Ovary (tissue), 9 donors: ENCODE data around the gene TMEM35B. TPM values are rescaled to one million over a fixed set of nuclear protein-coding genes. Genes with fewer than 3 reads are reported as not detected.
A peak's percentile ranks its signal among the peaks of the same experiment; 100 is the strongest.

Experiments used
- DNase-seq, 5 donors: peaks; one replicate each; pipeline ENCODE4 v3.0.0-alpha.2; 2019 to 2020
- H3K27ac ChIP-seq, 2 donors: fragments of 200-600 bp; one replicate each; pipeline versions ENCODE4 v1.5.1 to v1.8.0; 2019 to 2022
- H3K27me3 ChIP-seq: fragments of 200-600 bp; one replicate; pipeline ENCODE4 v1.8.0; 2022
- H3K36me3 ChIP-seq: fragments of 200-600 bp; sonication (generic); one replicate; pipeline ENCODE4 v1.5.1; 2019
- H3K4me1 ChIP-seq: one replicate; pipeline ENCODE4 v1.8.1; 2013; ENCODE audit warnings: mild to moderate bottlenecking, moderate library complexity; ENCODE audit not compliant: insufficient read depth
- H3K4me3 ChIP-seq: fragments of 200-600 bp; sonication (generic); one replicate; pipeline ENCODE4 v1.5.1; 2017
- H3K9me3 ChIP-seq, 2 donors: fragments of 200-600 bp in 1 of 2; sonication (generic) in 1 of 2; one replicate each; pipeline versions ENCODE4 v1.5.1 to v1.8.1; 2013 to 2019; ENCODE audit warnings: mild to moderate bottlenecking in 1 of 2, moderate library complexity in 1 of 2
- EP300 ChIP-seq: sonication (generic); formaldehyde crosslinking; IDR thresholded peaks from one replicate; pipeline ENCODE4 v1.6.1; 2017; ENCODE audit warnings: antibody characterized with exemption
- POLR2A ChIP-seq: fragments of 450-650 bp; IDR thresholded peaks from one replicate; pipeline ENCODE4 v1.6.1; 2017; ENCODE audit warnings: antibody characterized with exemption, mild to moderate bottlenecking, moderate library complexity
- WGBS, 3 donors: extraction: QIAGEN DNeasy Blood & Tissue Kit in 1 of 3; methylation state at CpG; one replicate each; pipeline versions ENCODE4 v1.1.5 to v1.1.7; 2013 to 2017; 5-methylcytosine and 5-hydroxymethylcytosine counted together
- intact Hi-C, 4 donors: fragments of 100-400 bp; cut with DNase I; formaldehyde crosslinking; loops; one replicate each; pipeline versions ENCODE4 v1.11.0 to v1.15.1; 2022 to 2023
- polyA plus RNA-seq, 2 donors: library from polyadenylated mRNA; stranded (reverse); fragments of 200-250 nt in 1 of 2; fragments of 350-450 nt in 1 of 2; fragmentation: Illumina TruSeq in 1 of 2; extraction: RNeasy Lipid Tissue Mini Kit (QIAGEN cat#74804) in 1 of 2; gene quantifications; one replicate each; pipeline ENCODE4 v1.2.3, GENCODE V29; 2013 to 2014
- total RNA-seq, 7 donors: library from RNA; depleted of rRNA in 2 of 7; stranded (reverse); fragments of >200 nt in 2 of 7; fragmentation: NEBNext Ultra II Directional in 3 of 7; extraction: Animal tissue kit (Norgen Biotek cat#: 25700) in 3 of 7; gene quantifications; one replicate each; pipeline versions ENCODE4 v1.1.0 to v1.2.4, GENCODE V29; 2016 to 2023
- TF ChIP-seq, protein P1 (sequence below), 3 donors: fragments of 450-650 bp in 2 of 3; fragments of 200-600 bp in 1 of 3; IDR thresholded peaks; one replicate each; pipeline versions ENCODE4 v1.5.1 to v1.8.0; 2016 to 2022; ENCODE audit warnings: antibody characterized with exemption in 3 of 3, mild to moderate bottlenecking in 1 of 3
- donor health status: DM: no; HTN: no; CAD: no; lungs with moderate emphysema.
- donor health status: DM: no; HTN: no; CAD: no.
- donor health status: Bipolar disorder and iron deficiency.
- donor health status: DM: yes; HTN: yes; CAD: no.
- donor health status: DM: no; HTN: no; CAD: no.
- donor health status: DM: yes; HTN: yes; CAD: no.

The TMEM35B gene
- total and polyA plus RNA-seq, 9 donors = 19.6 to 58.7 (median 27.4) TPM

DNA sequence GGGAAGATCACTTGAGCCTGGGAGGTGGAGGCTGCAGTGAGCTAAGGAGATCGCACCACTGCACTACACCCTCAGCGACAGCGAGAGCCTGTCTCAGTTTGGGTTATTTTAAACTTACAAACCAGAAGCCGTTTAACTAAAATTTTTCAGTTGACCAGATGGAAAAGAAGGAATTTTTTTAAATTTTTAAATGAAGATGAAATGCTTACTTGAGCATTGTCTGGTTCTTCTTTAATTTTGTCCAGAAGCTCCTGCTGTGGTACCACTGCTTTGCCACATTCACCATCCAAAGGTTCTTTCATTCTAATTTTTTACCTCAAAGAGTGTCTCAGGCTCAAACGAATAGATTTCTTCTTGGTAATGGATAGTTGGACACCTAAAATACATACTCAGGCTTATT lies 45.2 kb upstream of the TMEM35B start:
- Histone ChIP-seq H3K27me3 (no peaks in the 10 kb centered on the region), H3K4me1 (peaks cover 8% of the 10 kb centered on the region), H3K9me3 (no peaks in the 10 kb centered on the region), H3K36me3 (no peaks in the 10 kb centered on the region), H3K27ac (peak overlapping the region in 1 of 2 donors; percentile 89), H3K4me3 (peak overlapping the region; percentile 70)
- TF ChIP-seq POLR2A (no peak), EP300 (no peak)
- TF ChIP-seq, protein P1, sequence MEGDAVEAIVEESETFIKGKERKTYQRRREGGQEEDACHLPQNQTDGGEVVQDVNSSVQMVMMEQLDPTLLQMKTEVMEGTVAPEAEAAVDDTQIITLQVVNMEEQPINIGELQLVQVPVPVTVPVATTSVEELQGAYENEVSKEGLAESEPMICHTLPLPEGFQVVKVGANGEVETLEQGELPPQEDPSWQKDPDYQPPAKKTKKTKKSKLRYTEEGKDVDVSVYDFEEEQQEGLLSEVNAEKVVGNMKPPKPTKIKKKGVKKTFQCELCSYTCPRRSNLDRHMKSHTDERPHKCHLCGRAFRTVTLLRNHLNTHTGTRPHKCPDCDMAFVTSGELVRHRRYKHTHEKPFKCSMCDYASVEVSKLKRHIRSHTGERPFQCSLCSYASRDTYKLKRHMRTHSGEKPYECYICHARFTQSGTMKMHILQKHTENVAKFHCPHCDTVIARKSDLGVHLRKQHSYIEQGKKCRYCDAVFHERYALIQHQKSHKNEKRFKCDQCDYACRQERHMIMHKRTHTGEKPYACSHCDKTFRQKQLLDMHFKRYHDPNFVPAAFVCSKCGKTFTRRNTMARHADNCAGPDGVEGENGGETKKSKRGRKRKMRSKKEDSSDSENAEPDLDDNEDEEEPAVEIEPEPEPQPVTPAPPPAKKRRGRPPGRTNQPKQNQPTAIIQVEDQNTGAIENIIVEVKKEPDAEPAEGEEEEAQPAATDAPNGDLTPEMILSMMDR (IDR thresholded peaks at IDR 0.05) = no peak
- 71 to 75% (median 74%) methylated on average over 5 of the region's 5 CpGs for WGBS, 3 donors
- intact Hi-C loops = loop anchor here in 1 of 4 donors (5.0 kb wide), 1 partner anchor 162 kb away; the partner anchor contains the start of gene SFPQ
- no peak for DNase-seq

DNA sequence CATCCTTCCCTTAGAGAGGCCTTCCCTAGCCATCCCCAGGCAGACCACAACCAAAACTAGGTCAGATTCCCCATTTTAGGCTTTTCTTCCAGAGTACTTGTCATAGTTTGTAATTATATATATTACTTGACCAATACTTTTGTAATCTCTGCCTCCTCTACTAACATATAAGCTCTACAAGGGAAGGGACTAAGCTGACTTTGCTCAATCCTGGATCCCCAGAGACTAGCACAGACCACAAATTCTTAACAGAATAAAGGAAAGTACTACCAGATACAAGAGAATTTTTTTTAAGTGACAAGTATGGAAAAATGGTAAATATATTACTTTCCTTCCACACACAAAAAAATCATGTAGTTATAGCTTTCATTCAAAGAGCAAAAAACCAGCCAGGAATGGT lies 44.6 kb upstream of the TMEM35B start:
- H3K4me3 ChIP-seq = no peak overlapping the region
- intact Hi-C loops = loop anchor here in 1 of 4 donors (5.0 kb wide), 1 partner anchor 163 kb away; the partner anchor contains the start of gene SFPQ
- TF ChIP-seq POLR2A (no peak), EP300 (no peak)
- TF ChIP-seq, protein P1 (IDR thresholded peaks at IDR 0.05) = no peak
- no peaks in the 10 kb centered on the region for H3K36me3 ChIP-seq
- H3K9me3 ChIP-seq = no peaks in the 10 kb centered on the region
- no peak overlapping the region for H3K27ac ChIP-seq
- H3K4me1 ChIP-seq = peaks cover 8% of the 10 kb centered on the region
- no peak for DNase-seq
- H3K27me3 ChIP-seq = no peaks in the 10 kb centered on the region

DNA sequence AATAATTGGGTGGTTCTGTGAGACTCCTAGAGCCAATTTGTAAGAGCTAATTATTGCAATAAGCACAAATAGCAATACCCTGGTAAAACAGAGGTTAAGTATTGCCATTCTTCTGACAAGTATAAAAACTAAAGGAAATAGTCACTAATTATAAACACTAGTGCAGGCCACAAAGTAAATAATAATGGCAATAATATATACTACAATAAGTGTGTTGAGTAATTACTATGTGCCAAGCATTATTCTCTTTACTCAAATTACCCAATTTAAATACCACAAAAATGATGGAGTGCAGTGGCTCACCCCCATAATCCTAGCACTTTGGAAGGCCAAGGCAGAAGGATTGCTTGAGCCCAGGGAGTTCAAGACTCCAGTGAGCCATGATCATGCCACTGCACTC lies 31.3 kb upstream of the TMEM35B start:
- H3K4me3 ChIP-seq = no peak overlapping the region
- intact Hi-C loops = no loop called here
- TF ChIP-seq, protein P1 (IDR thresholded peaks at IDR 0.05) = no peak
- TF ChIP-seq POLR2A (no peak), EP300 (no peak)
- no peaks in the 10 kb centered on the region for H3K36me3 ChIP-seq
- no peaks in the 10 kb centered on the region for H3K27me3 ChIP-seq
- no peaks in the 10 kb centered on the region for H3K9me3 ChIP-seq
- DNase-seq = no peak
- H3K4me1 ChIP-seq = no peaks in the 10 kb centered on the region
- no peak overlapping the region for H3K27ac ChIP-seq

DNA sequence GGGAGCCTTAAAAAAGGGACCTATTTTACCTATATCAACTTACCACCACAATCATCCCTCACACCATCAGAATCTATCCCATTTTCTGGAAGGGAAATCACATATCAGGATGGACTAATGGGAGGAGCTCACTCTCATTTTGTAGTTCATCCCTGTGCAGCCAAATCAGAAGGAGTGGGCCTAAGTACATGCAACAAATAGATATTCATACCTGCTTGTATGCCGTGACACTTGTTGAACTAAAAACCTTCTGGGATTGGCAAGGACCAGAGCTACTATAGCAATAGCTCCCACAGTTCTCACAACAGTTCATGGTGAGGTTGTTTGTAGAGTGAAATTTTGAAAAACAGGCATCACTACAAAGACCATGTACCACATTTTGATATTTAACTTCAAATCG lies 29.3 kb upstream of the TMEM35B start:
- Histone ChIP-seq H3K27ac (no peak overlapping the region), H3K27me3 (no peaks in the 10 kb centered on the region), H3K9me3 (no peaks in the 10 kb centered on the region), H3K36me3 (no peaks in the 10 kb centered on the region), H3K4me3 (no peak overlapping the region), H3K4me1 (no peaks in the 10 kb centered on the region)
- 87 to 90% (median 89%) methylated on average over 2 of the region's 2 CpGs for WGBS, 3 donors
- intact Hi-C loops = no loop called here
- no peak for DNase-seq
- TF ChIP-seq EP300 = no peak
- TF ChIP-seq, protein P1 (IDR thresholded peaks at IDR 0.05) = no peak
- no peak for TF ChIP-seq POLR2A

DNA sequence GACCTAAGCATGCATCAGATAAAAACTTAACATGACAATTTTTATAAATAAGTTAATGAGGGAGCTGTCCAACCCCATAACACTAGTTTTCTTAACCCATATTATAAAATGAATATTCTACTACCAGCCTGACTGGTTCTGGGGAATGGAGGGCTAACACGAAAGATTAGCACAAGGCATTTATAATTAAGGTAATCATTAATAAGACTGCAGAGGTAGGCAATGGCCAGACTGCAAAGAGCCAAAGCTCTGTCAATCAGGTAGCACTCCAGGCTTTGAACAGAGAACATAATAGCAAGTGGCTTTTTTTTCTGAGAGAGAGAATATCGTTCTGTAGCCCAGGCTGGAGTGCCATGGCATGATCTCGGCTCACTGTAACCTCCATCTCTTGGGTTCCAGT lies 20.6 kb upstream of the TMEM35B start:
- H3K27ac ChIP-seq = no peak overlapping the region
- no peaks in the 10 kb centered on the region for H3K9me3 ChIP-seq
- DNase-seq = no peak
- no peak overlapping the region for H3K4me3 ChIP-seq
- 94 to 97% (median 95%) methylated on average over 3 of the region's 3 CpGs for WGBS, 3 donors
- H3K36me3 ChIP-seq = no peaks in the 10 kb centered on the region
- intact Hi-C loops = no loop called here
- no peaks in the 10 kb centered on the region for H3K27me3 ChIP-seq
- TF ChIP-seq POLR2A = no peak
- no peak for TF ChIP-seq EP300
- no peaks in the 10 kb centered on the region for H3K4me1 ChIP-seq
